Lower leg skin (tissue), 4 donors: Measurements from ENCODE around the gene TMEM119. TPM values are rescaled to one million over a fixed set of nuclear protein-coding genes. Genes with fewer than 3 reads are reported as not detected.

Experiments
- DNase-seq, 2 donors: peaks; one replicate each; pipeline ENCODE4 v3.0.0-alpha.2; 2019; ENCODE audit warnings: low spot score in 2 of 2
- H3K4me3 ChIP-seq: fragments of 200-600 bp; sonication (generic); 2 replicates; pipeline ENCODE4 v1.5.1; 2017; ENCODE audit warnings: mild to moderate bottlenecking, low read depth; ENCODE audit not compliant: poor library complexity, severe bottlenecking
- CTCF ChIP-seq, 3 donors: fragments of 450-650 bp; IDR thresholded peaks; one replicate each; pipeline ENCODE4 v1.5.1; 2016; ENCODE audit warnings: antibody characterized with exemption in 3 of 3, mild to moderate bottlenecking in 3 of 3, moderate library complexity in 2 of 3
- POLR2A ChIP-seq, 2 donors: fragments of 450-650 bp; IDR thresholded peaks; one replicate each; pipeline ENCODE4 v1.6.1; 2016 to 2017; ENCODE audit warnings: antibody characterized with exemption in 2 of 2, mild to moderate bottlenecking in 1 of 2, moderate library complexity in 1 of 2
- WGBS, 2 donors: methylation state at CpG; one replicate each; pipeline ENCODE4 v1.1.5; 2018; 5-methylcytosine and 5-hydroxymethylcytosine counted together
- intact Hi-C: fragments of 100-400 bp; cut with DNase I; formaldehyde crosslinking; loops from one replicate; pipeline ENCODE4 v1.15.0; 2023; ENCODE audit warnings: low total_unique reads
- total RNA-seq, 4 donors: library from RNA; depleted of rRNA; stranded (reverse); fragments of >200 nt; gene quantifications; one replicate each; pipeline ENCODE4 v1.1.0, GENCODE V29; 2016

TMEM119 gene
- total RNA-seq, 4 donors from 2014 or later, result 0.34 to 10.3 (median 1.4) TPM

GRCh38 chr12:108566452-108566851, 31.4 kb downstream of the TMEM119 start:
- no peak overlapping the region for H3K4me3 ChIP-seq
- DNase-seq, result no peak
- WGBS, 2 donors, result 94 to 97% methylated on average over 4 of the region's 4 CpGs
- TF ChIP-seq POLR2A (IDR thresholded peaks at IDR 0.05), result no peak
- TF ChIP-seq CTCF (IDR thresholded peaks at IDR 0.05), result no peak
- intact Hi-C loops, result loop anchor here (5.0 to 10.0 kb wide), 2 partner anchors 46 to 528 kb away; partner anchors contain the start of genes ALKBH2 and UNG

GRCh38 chr12:108565976-108566375, 31.9 kb downstream of the TMEM119 start:
- intact Hi-C loops, result loop anchor here (5.0 to 10.0 kb wide), 2 partner anchors 46 to 529 kb away; partner anchors contain the start of genes ALKBH2 and UNG
- WGBS, 2 donors, result 7 to 8% methylated on average over 2 of the region's 2 CpGs
- H3K4me3 ChIP-seq, result no peak overlapping the region
- DNase-seq, result peak; percentile 67 to 95
- TF ChIP-seq CTCF (IDR thresholded peaks at IDR 0.05), result no peak
- no peak for TF ChIP-seq POLR2A (IDR thresholded peaks at IDR 0.05)

- no peak for DNase-seq
- intact Hi-C loops, result loop anchor here (5.0 to 10.0 kb wide), 2 partner anchors 47 to 530 kb away; partner anchors contain the start of genes ALKBH2 and UNG
- WGBS, 2 donors, result 82 to 83% methylated on average over 3 of the region's 3 CpGs
Measured at GRCh38 chr12:108565146-108565545, 32.7 kb downstream of the TMEM119 start.

GRCh38 chr12:108564724-108565123, 33.2 kb downstream of the TMEM119 start:
- intact Hi-C loops, result loop anchor here (5.0 to 10.0 kb wide), 2 partner anchors 48 to 530 kb away; partner anchors contain the start of genes ALKBH2 and UNG
- TF ChIP-seq CTCF (IDR thresholded peaks at IDR 0.05), result no peak
- no peak for TF ChIP-seq POLR2A (IDR thresholded peaks at IDR 0.05)

More at GRCh38 chr12:108565146-108565545, 32.7 kb downstream of the TMEM119 start:
- H3K4me3 ChIP-seq, result no peak overlapping the region
- TF ChIP-seq CTCF (IDR thresholded peaks at IDR 0.05), result no peak
- TF ChIP-seq POLR2A (IDR thresholded peaks at IDR 0.05), result no peak

GRCh38 chr12:108563804-108564151, 34.1 kb downstream of the TMEM119 start:
- DNase-seq, result no peak
- intact Hi-C loops, result loop anchor here (10.0 kb wide), 1 partner anchor 531 kb away; the partner anchor contains the start of genes ALKBH2 and UNG
- TF ChIP-seq POLR2A (IDR thresholded peaks at IDR 0.05), result no peak
- TF ChIP-seq CTCF (IDR thresholded peaks at IDR 0.05), result no peak
- no peak overlapping the region for H3K4me3 ChIP-seq
- WGBS, 2 donors, result 0 to 3% methylated on average over 1 of the region's 1 CpG

More at GRCh38 chr12:108564724-108565123, 33.2 kb downstream of the TMEM119 start:
- no peak for DNase-seq
- no peak overlapping the region for H3K4me3 ChIP-seq
